Limb (tissue), 2 donors: Measurements from ENCODE around the gene COL16A1.

Source experiments
- DNase-seq, 2 donors: peaks; one replicate each; pipeline ENCODE4 v3.0.0-alpha.2; 2016; ENCODE audit errors: extremely low spot score in 2 of 2

COL16A1 gene

DNA sequence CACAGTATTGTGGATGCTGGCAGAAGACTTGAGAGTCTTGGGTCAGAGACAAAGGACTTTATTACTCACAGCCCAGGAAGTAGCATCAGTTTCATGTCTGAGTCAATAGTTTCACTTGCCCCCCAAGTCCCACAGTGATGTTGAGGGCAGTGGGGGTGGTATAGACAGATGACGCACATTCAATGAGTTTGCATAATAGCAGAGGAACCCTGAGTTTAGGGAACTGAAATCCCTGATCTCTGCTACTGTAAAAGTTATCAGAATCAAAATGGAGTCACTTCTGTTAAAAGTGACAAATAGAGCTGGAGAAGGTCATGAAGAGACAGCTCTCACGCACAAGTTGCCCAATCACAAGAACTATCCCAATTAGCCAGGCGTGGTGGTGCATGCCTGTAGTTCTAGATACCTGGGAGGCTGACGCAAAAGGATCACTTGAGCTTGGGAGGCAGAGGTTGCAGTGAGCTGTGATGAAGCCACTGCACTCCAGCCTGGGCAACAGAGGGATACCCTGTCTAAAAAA, 97.8 kb downstream of the COL16A1 start:
- DNase-seq = no peak
